D721Med (cell line): ENCODE measurements around the gene TRIM63.

Source experiments
- DNase-seq: peaks from one replicate; pipeline ENCODE4 v3.0.0; 2011; ENCODE audit warnings: low spot score; ENCODE audit not compliant: insufficient read length
- FAIRE-seq: peaks from 2 replicates; lab custom pipeline; 2011; peaks lifted over from hg19 to GRCh38; lab: Jason Lieb, UNC
- CTCF ChIP-seq: IDR thresholded peaks from 2 replicates; pipeline ENCODE4 v1.5.1; 2012; ENCODE audit warnings: mild to moderate bottlenecking, control low read depth; ENCODE audit not compliant: insufficient read depth; ENCODE audit errors: missing control alignments

TRIM63 gene

GRCh38 chr1:26003262-26003661 is 64.2 kb downstream of the TRIM63 start:
- FAIRE-seq (no peak), DNase-seq (no peak)

More at GRCh38 chr1:26003262-26003661, 64.2 kb downstream of the TRIM63 start:
- TF ChIP-seq CTCF, result no peak
